PFSK-1 (cell line): Measurements from ENCODE around the gene FOXL2NB.

Experiments used
- FOXP2 ChIP-seq: optimal IDR thresholded peaks from 2 replicates; pipeline ENCODE3; 2011; ENCODE audit warnings: borderline replicate concordance, control low read depth, inconsistent platforms; ENCODE audit not compliant: insufficient read depth; ENCODE audit errors: extremely low read length, extremely low read depth
- POLR2AphosphoS5 ChIP-seq: IDR thresholded peaks from 2 replicates; pipeline ENCODE4 v1.6.1; 2012; ENCODE audit warnings: low read depth, mild to moderate bottlenecking, control low read depth, low read length, moderate library complexity
- REST ChIP-seq, 2 experiments: IDR thresholded peaks; 2 replicates each; pipeline versions ENCODE4 v1.6.1 to v1.8.0; 2011 to 2012; ENCODE audit warnings: low read depth in 2 of 2, low read length in 2 of 2, control low read depth in 1 of 2, inconsistent platforms in 1 of 2, mild to moderate bottlenecking in 1 of 2, moderate library complexity in 1 of 2; ENCODE audit not compliant: insufficient read depth in 1 of 2
- SIN3A ChIP-seq: IDR thresholded peaks from 2 replicates; pipeline ENCODE4 v1.6.1; 2012; ENCODE audit warnings: mild to moderate bottlenecking, low read length, moderate library complexity, borderline replicate concordance; ENCODE audit not compliant: insufficient read depth
- TAF1 ChIP-seq: IDR thresholded peaks from 2 replicates; pipeline ENCODE4 v1.6.1; 2012; ENCODE audit warnings: low read length, control low read depth, borderline replicate concordance; ENCODE audit not compliant: insufficient read depth

Gene FOXL2NB

GRCh38 chr3:138919325-138919724, 27.7 kb upstream of the FOXL2NB start:
- no peak for TF ChIP-seq FOXP2
- no peak for TF ChIP-seq REST (IDR thresholded peaks at IDR 0.05; ENCODE audit: insufficient read depth in 1 of 2, low read depth in 2 of 2, low read length in 2 of 2)
- TF ChIP-seq TAF1, result no peak
- no peak for TF ChIP-seq SIN3A

- TF ChIP-seq REST (IDR thresholded peaks at IDR 0.05; ENCODE audit: insufficient read depth in 1 of 2, low read depth in 2 of 2, low read length in 2 of 2) (no peak), FOXP2 (no peak), POLR2AphosphoS5 (no peak), SIN3A (no peak), TAF1 (no peak)
These were observed 25.4 kb upstream of the FOXL2NB start for GRCh38 chr3:138921316-138922292.

GRCh38 chr3:138923531-138923994, 23.5 kb upstream of the FOXL2NB start:
- TF ChIP-seq TAF1 (no peak), REST (IDR thresholded peaks at IDR 0.05; ENCODE audit: insufficient read depth in 1 of 2, low read depth in 2 of 2, low read length in 2 of 2) (no peak), POLR2AphosphoS5 (no peak)

- TF ChIP-seq SIN3A (no peak), TAF1 (no peak), REST (IDR thresholded peaks at IDR 0.05; ENCODE audit: insufficient read depth in 1 of 2, low read depth in 2 of 2, low read length in 2 of 2) (no peak), POLR2AphosphoS5 (no peak), FOXP2 (no peak)
These were observed 18.2 kb upstream of the FOXL2NB start for GRCh38 chr3:138928727-138929372.
